Colonic mucosa (tissue), 4 donors: ENCODE measurements around the gene XRCC4. TPM values are rescaled to one million over a fixed set of nuclear protein-coding genes. Genes with fewer than 3 reads are reported as not detected.

Source experiments
- DNase-seq: peaks from one replicate; pipeline ENCODE4 v3.0.0-alpha.2; 2020
- H3K27ac ChIP-seq: fragments of 200-600 bp; one replicate; pipeline ENCODE4 v1.8.0; 2021
- H3K27me3 ChIP-seq: fragments of 200-600 bp; one replicate; pipeline ENCODE4 v1.8.0; 2021
- H3K36me3 ChIP-seq: fragments of 200-600 bp; one replicate; pipeline ENCODE4 v1.8.0; 2021
- H3K4me1 ChIP-seq: fragments of 200-600 bp; one replicate; pipeline ENCODE4 v1.8.0; 2021; ENCODE audit warnings: mild to moderate bottlenecking
- H3K4me3 ChIP-seq: fragments of 200-600 bp; one replicate; pipeline ENCODE4 v1.8.0; 2021
- H3K9ac ChIP-seq, 2 donors: one replicate each; pipeline ENCODE4 v1.7.0; 2013; ENCODE audit warnings: control low read depth in 2 of 2, low read depth in 2 of 2, low read length in 2 of 2
- H3K9me3 ChIP-seq: fragments of 200-600 bp; one replicate; pipeline ENCODE4 v1.8.0; 2021
- intact Hi-C: fragments of 100-400 bp; cut with DNase I; formaldehyde crosslinking; loops from one replicate; pipeline ENCODE4 v1.14.1; 2022
- total RNA-seq, 2 donors: library from RNA; stranded (reverse); fragmentation: NEBNext Ultra II Directional in 1 of 2; extraction: Animal tissue kit (Norgen Biotek cat#: 25700) in 1 of 2; gene quantifications; one replicate each; pipeline ENCODE4 v1.2.1, GENCODE V29; 2021
- TF ChIP-seq, protein P1 (sequence below): fragments of 200-600 bp; IDR thresholded peaks from one replicate; pipeline ENCODE4 v1.8.0; 2022; ENCODE audit warnings: antibody characterized with exemption, mild to moderate bottlenecking
- donor health status: healthy.
- donor health status: DM: no; HTN: no; CAD: no.
- donor health status: DM: no; HTN: no; CAD: no.

The XRCC4 gene
- total RNA-seq, 2 donors from 2014 or later, result 5.7 to 8.7 TPM

- intact Hi-C loops, result no loop called here
- Histone ChIP-seq H3K9ac (no peak overlapping the region), H3K4me3 (no peak overlapping the region), H3K27ac (no peak overlapping the region), H3K9me3 (no peaks in the 10 kb centered on the region), H3K36me3 (no peaks in the 10 kb centered on the region), H3K4me1 (no peaks in the 10 kb centered on the region), H3K27me3 (no peaks in the 10 kb centered on the region)
- TF ChIP-seq, protein P1, sequence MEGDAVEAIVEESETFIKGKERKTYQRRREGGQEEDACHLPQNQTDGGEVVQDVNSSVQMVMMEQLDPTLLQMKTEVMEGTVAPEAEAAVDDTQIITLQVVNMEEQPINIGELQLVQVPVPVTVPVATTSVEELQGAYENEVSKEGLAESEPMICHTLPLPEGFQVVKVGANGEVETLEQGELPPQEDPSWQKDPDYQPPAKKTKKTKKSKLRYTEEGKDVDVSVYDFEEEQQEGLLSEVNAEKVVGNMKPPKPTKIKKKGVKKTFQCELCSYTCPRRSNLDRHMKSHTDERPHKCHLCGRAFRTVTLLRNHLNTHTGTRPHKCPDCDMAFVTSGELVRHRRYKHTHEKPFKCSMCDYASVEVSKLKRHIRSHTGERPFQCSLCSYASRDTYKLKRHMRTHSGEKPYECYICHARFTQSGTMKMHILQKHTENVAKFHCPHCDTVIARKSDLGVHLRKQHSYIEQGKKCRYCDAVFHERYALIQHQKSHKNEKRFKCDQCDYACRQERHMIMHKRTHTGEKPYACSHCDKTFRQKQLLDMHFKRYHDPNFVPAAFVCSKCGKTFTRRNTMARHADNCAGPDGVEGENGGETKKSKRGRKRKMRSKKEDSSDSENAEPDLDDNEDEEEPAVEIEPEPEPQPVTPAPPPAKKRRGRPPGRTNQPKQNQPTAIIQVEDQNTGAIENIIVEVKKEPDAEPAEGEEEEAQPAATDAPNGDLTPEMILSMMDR, result no peak
- no peak for DNase-seq
These were observed 90.2 kb downstream of the XRCC4 start for GRCh38 chr5:83167538-83167937.

DNA sequence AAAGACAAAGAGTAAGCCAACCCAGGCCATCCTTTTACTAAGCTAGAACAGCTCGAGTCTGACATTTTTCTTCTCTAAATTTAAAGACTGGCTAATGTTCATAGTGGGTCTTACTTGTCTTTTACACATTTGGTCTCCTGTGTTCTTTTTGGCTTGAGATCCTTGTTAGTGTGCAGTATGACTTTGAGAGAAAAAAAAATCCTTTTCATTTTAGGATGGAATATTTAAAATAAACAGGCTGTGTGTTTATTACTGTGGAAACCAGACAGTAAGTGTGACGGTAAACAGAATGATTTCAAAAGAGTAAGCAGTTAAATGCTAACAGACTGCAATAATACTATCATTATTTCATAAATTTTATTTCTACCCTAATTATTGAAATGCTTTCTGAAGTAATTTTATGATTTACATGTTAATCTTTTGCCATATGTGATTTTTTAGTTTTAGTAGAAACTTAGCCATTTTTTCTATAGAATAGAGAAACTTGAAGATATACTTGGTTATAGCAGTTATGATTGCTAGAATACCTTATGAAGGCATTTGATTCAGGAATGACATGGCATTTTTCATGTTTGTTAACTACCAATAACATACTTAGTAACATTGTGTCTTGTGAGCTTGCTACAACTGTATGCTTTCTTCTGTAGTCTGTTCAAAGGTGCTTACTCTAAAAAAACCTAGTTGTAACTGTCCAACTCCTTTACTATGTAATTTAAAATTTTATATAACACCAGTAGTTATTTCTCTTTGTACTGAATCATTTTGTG lies 92.4 kb downstream of the XRCC4 start:
- Histone ChIP-seq H3K36me3 (no peaks in the 10 kb centered on the region), H3K27me3 (no peaks in the 10 kb centered on the region), H3K27ac (no peak overlapping the region), H3K9ac (no peak overlapping the region), H3K4me1 (no peaks in the 10 kb centered on the region), H3K9me3 (no peaks in the 10 kb centered on the region), H3K4me3 (no peak overlapping the region)
- TF ChIP-seq, protein P1, result no peak
- intact Hi-C loops, result no loop called here
- no peak for DNase-seq

DNA sequence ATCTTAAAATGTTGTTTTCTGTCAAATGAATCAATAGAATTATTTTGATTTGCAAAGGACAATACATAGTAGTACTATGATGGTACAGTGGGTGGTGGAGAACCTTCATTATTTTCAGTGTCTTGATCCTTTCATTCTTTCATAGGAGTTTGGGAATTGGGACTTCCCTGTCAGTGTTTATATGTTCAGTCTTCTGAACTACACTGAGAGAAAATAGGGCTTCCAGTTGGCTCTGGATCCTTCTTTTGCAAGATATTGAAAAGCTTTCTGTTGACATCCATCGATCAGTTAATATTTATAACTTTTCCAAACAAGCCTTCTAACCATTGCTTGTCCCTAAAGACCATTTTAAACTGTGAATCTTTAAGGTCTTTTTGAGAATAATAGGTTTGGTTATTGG lies 94.7 kb downstream of the XRCC4 start:
- no peak overlapping the region for H3K4me3 ChIP-seq
- H3K27ac ChIP-seq, result no peak overlapping the region
- no peaks in the 10 kb centered on the region for H3K27me3 ChIP-seq
- H3K4me1 ChIP-seq, result no peaks in the 10 kb centered on the region
- no peak overlapping the region for H3K9ac ChIP-seq
- H3K9me3 ChIP-seq, result no peaks in the 10 kb centered on the region
- H3K36me3 ChIP-seq, result no peaks in the 10 kb centered on the region
- intact Hi-C loops, result no loop called here
- TF ChIP-seq, protein P1, result no peak
- no peak for DNase-seq

GRCh38 chr5:83172655-83173054 lies 95.3 kb downstream of the XRCC4 start:
- Histone ChIP-seq H3K4me1 (no peaks in the 10 kb centered on the region), H3K36me3 (no peaks in the 10 kb centered on the region), H3K27me3 (no peaks in the 10 kb centered on the region), H3K27ac (no peak overlapping the region), H3K9ac (no peak overlapping the region), H3K4me3 (no peak overlapping the region), H3K9me3 (no peaks in the 10 kb centered on the region)
- DNase-seq, result no peak
- TF ChIP-seq, protein P1, result no peak
- intact Hi-C loops, result no loop called here

DNA sequence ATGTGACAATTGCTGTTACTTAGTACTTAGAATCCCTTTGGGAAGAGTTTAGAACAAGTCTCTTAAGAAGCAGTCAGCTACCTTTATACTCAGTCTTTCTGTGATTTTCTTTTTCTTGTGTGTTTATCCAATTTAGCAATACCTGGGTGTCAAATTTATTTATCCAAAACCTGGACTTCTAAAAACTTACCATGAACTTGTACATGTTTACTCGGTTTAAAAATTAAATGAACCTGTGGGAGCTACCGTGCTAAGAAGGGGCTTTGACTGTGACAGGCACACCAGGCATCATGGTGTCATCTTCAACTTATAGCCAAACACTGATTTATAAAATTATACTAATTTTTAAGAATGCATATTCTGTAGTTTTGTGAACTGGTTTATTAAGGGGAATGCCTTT lies 96.5 kb downstream of the XRCC4 start:
- Histone ChIP-seq H3K4me3 (no peak overlapping the region), H3K27ac (no peak overlapping the region), H3K9me3 (no peaks in the 10 kb centered on the region), H3K9ac (no peak overlapping the region), H3K4me1 (no peaks in the 10 kb centered on the region), H3K27me3 (no peaks in the 10 kb centered on the region), H3K36me3 (no peaks in the 10 kb centered on the region)
- intact Hi-C loops, result no loop called here
- TF ChIP-seq, protein P1, result no peak
- no peak for DNase-seq
